ENCODE results near the gene DIP2C.

Gene DIP2C

GRCh38 chr10:552679-553078, 136.8 kb downstream of the DIP2C start:
- TF ChIP-seq CTCF (IDR thresholded peaks at IDR 0.05) = no peak

- TF ChIP-seq CTCF (IDR thresholded peaks at IDR 0.05) = no peak
These were observed 137.9 kb downstream of the DIP2C start for GRCh38 chr10:551373-552252.

- TF ChIP-seq CTCF (IDR thresholded peaks at IDR 0.05) = no peak
These were observed 138.6 kb downstream of the DIP2C start for GRCh38 chr10:550665-551372.

- no peak for TF ChIP-seq CTCF (IDR thresholded peaks at IDR 0.05)
These were observed 140.1 kb downstream of the DIP2C start for GRCh38 chr10:549391-549790.

GRCh38 chr10:548238-548901, 141.1 kb downstream of the DIP2C start:
- TF ChIP-seq CTCF (IDR thresholded peaks at IDR 0.05) = no peak

- no peak for TF ChIP-seq CTCF (IDR thresholded peaks at IDR 0.05)
These were observed 141.8 kb downstream of the DIP2C start for GRCh38 chr10:547591-548081.

GRCh38 chr10:546971-547590, 142.4 kb downstream of the DIP2C start:
- TF ChIP-seq CTCF (IDR thresholded peaks at IDR 0.05) = no peak

Data from LNCAP (cell line).